BE2C (cell line): ENCODE measurements around the gene LCNL1.
A peak's percentile ranks its signal among the peaks of the same experiment; 100 is the strongest.

ENCODE experiments used
- DNase-seq: peaks from one replicate; pipeline ENCODE4 v3.0.0-alpha.2; 2020
- H3K27me3 ChIP-seq: fragments of 250-450 bp; sonication (Bioruptor Pico); 2 replicates; pipeline ENCODE4 v1.5.1; 2020; ENCODE audit warnings: mild to moderate bottlenecking
- H3K36me3 ChIP-seq: fragments of 250-450 bp; sonication (Bioruptor Pico); 2 replicates; pipeline ENCODE4 v1.5.1; 2020; ENCODE audit warnings: mild to moderate bottlenecking
- H3K4me1 ChIP-seq: fragments of 250-450 bp; sonication (Bioruptor Pico); 2 replicates; pipeline ENCODE4 v1.5.1; 2020
- H3K4me3 ChIP-seq: 2 replicates; pipeline ENCODE4 v1.5.1; 2011; ENCODE audit warnings: low read depth, low read length
- H3K9me3 ChIP-seq: fragments of 250-450 bp; sonication (Bioruptor Pico); 2 replicates; pipeline ENCODE4 v1.5.1; 2020
- CTCF ChIP-seq: IDR thresholded peaks from 2 replicates; pipeline ENCODE4 v1.5.1; 2012; ENCODE audit warnings: mild to moderate bottlenecking, low read depth, low read length

LCNL1 gene

GRCh38 chr9:136980669-136981478 is 1.9 kb upstream of the LCNL1 start:
- H3K9me3 ChIP-seq: no peaks in the 10 kb centered on the region
- H3K36me3 ChIP-seq: no peaks in the 10 kb centered on the region
- H3K4me1 ChIP-seq: peaks cover 24% of the 10 kb centered on the region
- no peak overlapping the region for H3K4me3 ChIP-seq
- TF ChIP-seq CTCF: no peak
- no peak for DNase-seq
- no peaks in the 10 kb centered on the region for H3K27me3 ChIP-seq

GRCh38 chr9:136981588-136982231 is 1.1 kb upstream of the LCNL1 start:
- no peaks in the 10 kb centered on the region for H3K27me3 ChIP-seq
- no peaks in the 10 kb centered on the region for H3K36me3 ChIP-seq
- H3K4me1 ChIP-seq: peaks cover 24% of the 10 kb centered on the region
- DNase-seq: peak; percentile 73
- no peaks in the 10 kb centered on the region for H3K9me3 ChIP-seq
- no peak for TF ChIP-seq CTCF
- H3K4me3 ChIP-seq: no peak overlapping the region

GRCh38 chr9:136983167-136983566 is 374 bp downstream of the LCNL1 start:
- Histone ChIP-seq H3K9me3 (no peaks in the 10 kb centered on the region), H3K4me1 (peaks cover 24% of the 10 kb centered on the region), H3K27me3 (no peaks in the 10 kb centered on the region), H3K36me3 (no peaks in the 10 kb centered on the region), H3K4me3 (no peak overlapping the region)
- TF ChIP-seq CTCF: no peak
- DNase-seq: no peak

- H3K9me3 ChIP-seq: no peaks in the 10 kb centered on the region
- no peak overlapping the region for H3K4me3 ChIP-seq
- H3K27me3 ChIP-seq: no peaks in the 10 kb centered on the region
- H3K36me3 ChIP-seq: no peaks in the 10 kb centered on the region
- no peak for DNase-seq
- TF ChIP-seq CTCF: no peak
- peaks cover 24% of the 10 kb centered on the region for H3K4me1 ChIP-seq
Observed at GRCh38 chr9:136983656-136984314, 992 bp downstream of the LCNL1 start.

- Histone ChIP-seq H3K27me3 (no peaks in the 10 kb centered on the region), H3K4me3 (no peak overlapping the region), H3K9me3 (no peaks in the 10 kb centered on the region), H3K4me1 (peaks cover 24% of the 10 kb centered on the region), H3K36me3 (no peaks in the 10 kb centered on the region)
- no peak for DNase-seq
- TF ChIP-seq CTCF: no peak
Observed at GRCh38 chr9:136984464-136985026, 1.8 kb downstream of the LCNL1 start.
